Neural progenitor cell (in vitro differentiated cells): ENCODE measurements around the gene RNF220. TPM values are rescaled to one million over a fixed set of nuclear protein-coding genes. Genes with fewer than 3 reads are reported as not detected.

Experiments
- DNase-seq: peaks from one replicate; pipeline ENCODE4 v3.0.0-alpha.2; 2016; ENCODE audit warnings: low spot score
- H2AFZ ChIP-seq: fragments of 200-600 bp; sonication (generic); replicated peaks from 2 replicates; pipeline ENCODE4 v1.6.1; 2016; ENCODE audit warnings: antibody characterized with exemption
- H3F3A ChIP-seq: fragments of 200-600 bp; sonication (generic); 2 replicates; pipeline ENCODE4 v1.6.1; 2016; ENCODE audit warnings: antibody characterized with exemption, low read depth
- H3K27ac ChIP-seq: fragments of 200-600 bp; sonication (generic); 2 replicates; pipeline ENCODE4 v1.5.1; 2016; ENCODE audit warnings: mild to moderate bottlenecking
- H3K27me3 ChIP-seq: fragments of 200-600 bp; sonication (generic); 2 replicates; pipeline ENCODE4 v1.6.1; 2016; ENCODE audit warnings: mild to moderate bottlenecking, moderate library complexity
- H3K36me3 ChIP-seq: fragments of 200-600 bp; sonication (generic); 2 replicates; pipeline ENCODE4 v1.5.1; 2016
- H3K4me1 ChIP-seq: fragments of 200-600 bp; sonication (generic); 2 replicates; pipeline ENCODE4 v1.6.1; 2016; ENCODE audit warnings: mixed run types
- H3K4me2 ChIP-seq: fragments of 200-600 bp; sonication (generic); 2 replicates; pipeline ENCODE4 v1.6.1; 2016
- H3K4me3 ChIP-seq: fragments of 200-600 bp; sonication (generic); 2 replicates; pipeline ENCODE4 v1.5.1; 2016
- H3K79me2 ChIP-seq: fragments of 200-600 bp; sonication (generic); 2 replicates; pipeline ENCODE4 v1.6.1; 2016; ENCODE audit warnings: low read depth
- H3K9ac ChIP-seq: fragments of 200-600 bp; sonication (generic); 2 replicates; pipeline ENCODE4 v1.6.1; 2016
- H3K9me3 ChIP-seq: fragments of 200-600 bp; sonication (generic); 2 replicates; pipeline ENCODE4 v1.5.1; 2016; ENCODE audit warnings: low read depth
- H4K20me1 ChIP-seq: fragments of 200-600 bp; sonication (generic); 2 replicates; pipeline ENCODE4 v1.6.1; 2016; ENCODE audit warnings: low read depth
- H3K27ac Mint-ChIP-seq: 3 replicates; pipeline ENCODE4 v1.8.0; 2021; ENCODE audit warnings: mixed read lengths
- H3K27me3 Mint-ChIP-seq: 2 replicates; pipeline ENCODE4 v1.8.0; 2022; ENCODE audit warnings: low read depth, mild to moderate bottlenecking, inconsistent platforms, moderate library complexity, mixed read lengths; ENCODE audit not compliant: insufficient read depth
- H3K36me3 Mint-ChIP-seq: 3 replicates; pipeline ENCODE4 v1.8.0; 2021; ENCODE audit warnings: mixed read lengths
- H3K4me1 Mint-ChIP-seq: 3 replicates; pipeline ENCODE4 v1.8.0; 2021; ENCODE audit warnings: mixed read lengths
- H3K4me3 Mint-ChIP-seq: 3 replicates; pipeline ENCODE4 v1.8.0; 2021; ENCODE audit warnings: mild to moderate bottlenecking, moderate library complexity, mixed read lengths
- H3K9me3 Mint-ChIP-seq: 3 replicates; pipeline ENCODE4 v1.8.0; 2020; ENCODE audit warnings: mixed read lengths
- EZH2 ChIP-seq: fragments of 200-600 bp; sonication (generic); IDR thresholded peaks from 2 replicates; pipeline ENCODE4 v1.6.1; 2017; ENCODE audit warnings: antibody characterized with exemption, mild to moderate bottlenecking, moderate library complexity
- EZH2phosphoT487 ChIP-seq: fragments of 200-600 bp; sonication (generic); IDR thresholded peaks from 2 replicates; pipeline ENCODE4 v1.6.1; 2017; ENCODE audit warnings: antibody characterized with exemption
- total RNA-seq: library from RNA; depleted of rRNA; stranded (reverse); fragments of >200 nt; gene quantifications from 2 replicates; pipeline ENCODE4 v1.2.3, GENCODE V29; 2015; ENCODE audit warnings: low replicate concordance
- TF ChIP-seq, protein P1 (sequence below): fragments of 200-600 bp; sonication (generic); IDR thresholded peaks from 2 replicates; pipeline ENCODE4 v1.5.1; 2017; ENCODE audit warnings: antibody characterized with exemption, mild to moderate bottlenecking

Gene RNF220
- total RNA-seq, 1 donor from 2014 or later = 93.8 TPM

DNA sequence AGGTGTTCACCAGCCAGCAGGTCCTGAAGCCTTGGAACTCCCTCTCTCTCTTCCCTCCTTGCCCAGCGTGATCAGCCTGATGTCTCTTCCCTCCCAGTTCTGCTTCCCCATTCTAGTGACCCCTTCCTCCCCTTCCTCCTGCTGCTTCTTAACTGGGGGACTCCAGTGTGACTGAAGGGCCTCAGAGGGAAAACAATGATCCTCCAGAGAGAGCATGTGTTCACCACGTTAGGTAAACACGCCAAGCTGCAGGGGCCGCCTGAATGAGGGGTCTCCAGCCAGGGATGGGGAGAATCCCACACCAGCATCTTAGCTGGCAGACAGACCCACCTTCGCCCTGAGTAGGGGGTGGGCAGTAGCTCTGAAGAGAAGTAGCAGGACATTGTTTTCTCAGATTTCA lies 144.5 kb downstream of the RNF220 start:
- TF ChIP-seq, protein P1, sequence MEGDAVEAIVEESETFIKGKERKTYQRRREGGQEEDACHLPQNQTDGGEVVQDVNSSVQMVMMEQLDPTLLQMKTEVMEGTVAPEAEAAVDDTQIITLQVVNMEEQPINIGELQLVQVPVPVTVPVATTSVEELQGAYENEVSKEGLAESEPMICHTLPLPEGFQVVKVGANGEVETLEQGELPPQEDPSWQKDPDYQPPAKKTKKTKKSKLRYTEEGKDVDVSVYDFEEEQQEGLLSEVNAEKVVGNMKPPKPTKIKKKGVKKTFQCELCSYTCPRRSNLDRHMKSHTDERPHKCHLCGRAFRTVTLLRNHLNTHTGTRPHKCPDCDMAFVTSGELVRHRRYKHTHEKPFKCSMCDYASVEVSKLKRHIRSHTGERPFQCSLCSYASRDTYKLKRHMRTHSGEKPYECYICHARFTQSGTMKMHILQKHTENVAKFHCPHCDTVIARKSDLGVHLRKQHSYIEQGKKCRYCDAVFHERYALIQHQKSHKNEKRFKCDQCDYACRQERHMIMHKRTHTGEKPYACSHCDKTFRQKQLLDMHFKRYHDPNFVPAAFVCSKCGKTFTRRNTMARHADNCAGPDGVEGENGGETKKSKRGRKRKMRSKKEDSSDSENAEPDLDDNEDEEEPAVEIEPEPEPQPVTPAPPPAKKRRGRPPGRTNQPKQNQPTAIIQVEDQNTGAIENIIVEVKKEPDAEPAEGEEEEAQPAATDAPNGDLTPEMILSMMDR = no peak
- no peak for TF ChIP-seq EZH2
- Histone ChIP-seq H2AFZ (no peak overlapping the region), H3F3A (peaks cover 1% of the 10 kb centered on the region), H3K4me3 (no peak overlapping the region), H3K27ac (no peak overlapping the region), H3K4me2 (no peak overlapping the region), H3K9ac (no peak overlapping the region), H3K36me3 (no peaks in the 10 kb centered on the region), H4K20me1 (peaks cover 30% of the 10 kb centered on the region), H3K79me2 (no peaks in the 10 kb centered on the region), H3K9me3 (no peaks in the 10 kb centered on the region), H3K27me3 (peaks cover 98% of the 10 kb centered on the region), H3K4me1 (peaks cover 7% of the 10 kb centered on the region)
- Mint-ChIP-seq H3K27ac (no peak overlapping the region), H3K4me3 (no peak overlapping the region), H3K27me3 (peaks cover 77% of the 10 kb centered on the region), H3K4me1 (peaks cover 9% of the 10 kb centered on the region), H3K36me3 (peaks cover 6% of the 10 kb centered on the region), H3K9me3 (peaks cover 13% of the 10 kb centered on the region)
- no peak for DNase-seq

DNA sequence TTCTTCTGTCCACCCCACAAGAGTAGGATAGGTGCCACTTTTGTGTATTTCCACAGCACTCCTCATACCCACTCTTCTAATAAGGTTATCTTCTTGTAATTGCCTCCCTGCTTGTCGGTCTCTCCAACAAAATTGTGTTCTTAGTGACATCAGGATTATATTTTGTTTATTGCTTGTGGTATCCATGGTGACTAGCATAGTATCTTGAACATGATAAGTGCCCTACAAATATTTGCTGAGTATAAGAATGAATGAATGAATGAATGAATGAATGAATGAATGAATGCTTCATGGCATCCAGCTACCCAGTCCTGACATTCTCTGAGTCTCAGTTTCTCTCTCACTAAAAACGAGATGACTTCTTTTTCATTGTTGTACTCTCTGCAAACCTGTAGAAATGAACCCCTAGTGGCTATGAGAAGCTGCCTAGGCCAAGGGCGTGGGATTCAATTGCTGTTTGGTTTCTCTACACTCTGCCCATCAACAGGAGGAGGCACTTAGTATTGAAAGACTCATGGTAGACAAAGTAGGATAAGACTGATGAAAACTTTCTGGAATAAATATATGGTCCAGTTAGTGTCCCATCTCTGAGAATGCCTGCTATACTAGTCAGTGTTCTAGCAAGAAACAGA lies 148.2 kb downstream of the RNF220 start:
- TF ChIP-seq EZH2 = no peak
- TF ChIP-seq, protein P1 = no peak
- no peak for TF ChIP-seq EZH2phosphoT487
- H3K4me3 ChIP-seq = no peak overlapping the region
- Mint-ChIP-seq H3K27ac (no peak overlapping the region), H3K4me3 (peak overlapping the region; percentile 46), H3K36me3 (peaks cover 4% of the 10 kb centered on the region), H3K27me3 (peaks cover 60% of the 10 kb centered on the region), H3K4me1 (peaks cover 3% of the 10 kb centered on the region), H3K9me3 (peaks cover 9% of the 10 kb centered on the region)
- no peaks in the 10 kb centered on the region for H3K4me1 ChIP-seq
- H3F3A ChIP-seq = no peaks in the 10 kb centered on the region
- H3K9me3 ChIP-seq = no peaks in the 10 kb centered on the region
- no peak for DNase-seq
- no peak overlapping the region for H2AFZ ChIP-seq
- no peak overlapping the region for H3K9ac ChIP-seq
- no peaks in the 10 kb centered on the region for H3K36me3 ChIP-seq
- no peaks in the 10 kb centered on the region for H3K79me2 ChIP-seq
- no peak overlapping the region for H3K4me2 ChIP-seq
- no peaks in the 10 kb centered on the region for H4K20me1 ChIP-seq
- H3K27ac ChIP-seq = no peak overlapping the region
- H3K27me3 ChIP-seq = peaks cover 98% of the 10 kb centered on the region

DNA sequence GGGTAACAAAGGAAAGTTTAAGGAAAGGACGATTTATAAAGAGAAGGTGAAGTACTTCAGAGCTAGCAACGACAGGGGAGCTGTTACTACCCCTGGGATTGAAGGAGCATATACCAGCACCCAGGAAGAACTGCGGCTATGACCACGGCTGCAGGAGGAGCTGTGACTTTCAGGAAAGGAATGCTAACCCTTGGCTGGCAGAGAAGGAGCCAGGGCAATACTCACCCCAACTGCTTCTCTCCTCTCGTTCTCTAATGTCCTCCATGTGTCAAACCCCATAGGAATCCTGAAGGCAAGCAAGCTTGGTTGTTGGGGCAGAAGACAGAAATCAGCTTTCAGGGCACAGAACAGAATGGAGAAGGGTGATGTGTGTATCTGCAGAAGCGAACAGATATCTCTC lies 148.7 kb downstream of the RNF220 start:
- no peak for DNase-seq
- peaks cover 55% of the 10 kb centered on the region for H3K27me3 Mint-ChIP-seq
- H3K4me3 ChIP-seq = no peak overlapping the region
- TF ChIP-seq, protein P1 = no peak
- TF ChIP-seq EZH2phosphoT487 = no peak
- TF ChIP-seq EZH2 = no peak
- no peaks in the 10 kb centered on the region for H3K36me3 ChIP-seq
- H3K79me2 ChIP-seq = no peaks in the 10 kb centered on the region
- H3K9ac ChIP-seq = no peak overlapping the region
- H3K4me1 ChIP-seq = no peaks in the 10 kb centered on the region
- peaks cover 98% of the 10 kb centered on the region for H3K27me3 ChIP-seq
- peaks cover 3% of the 10 kb centered on the region for H3K4me1 Mint-ChIP-seq
- no peaks in the 10 kb centered on the region for H3K9me3 ChIP-seq
- H3K4me2 ChIP-seq = no peak overlapping the region
- no peak overlapping the region for H3K27ac Mint-ChIP-seq
- no peak overlapping the region for H3K4me3 Mint-ChIP-seq
- H4K20me1 ChIP-seq = no peaks in the 10 kb centered on the region
- H2AFZ ChIP-seq = no peak overlapping the region
- H3K36me3 Mint-ChIP-seq = peaks cover 4% of the 10 kb centered on the region
- no peak overlapping the region for H3K27ac ChIP-seq
- H3K9me3 Mint-ChIP-seq = peaks cover 9% of the 10 kb centered on the region
- no peaks in the 10 kb centered on the region for H3F3A ChIP-seq
